Keratinocyte (primary cell): ENCODE measurements around the gene ACSL6. TPM values are rescaled to one million over a fixed set of nuclear protein-coding genes. Genes with fewer than 3 reads are reported as not detected.

Source experiments
- DNase-seq: peaks from one replicate; pipeline ENCODE4 v3.0.0-alpha.2; 2011; ENCODE audit warnings: low read depth, missing footprints, low spot score
- FAIRE-seq: peaks from 2 replicates; lab custom pipeline; 2011; peaks lifted over from hg19 to GRCh38; lab: Jason Lieb, UNC
- H2AFZ ChIP-seq: 2 replicates; pipeline ENCODE4 v1.6.0; 2012; ENCODE audit warnings: low read length, control low read depth, inconsistent platforms; ENCODE audit not compliant: control insufficient read depth
- H3K27ac ChIP-seq: 2 replicates; pipeline ENCODE4 v1.5.1; 2011; ENCODE audit warnings: low read length; ENCODE audit not compliant: control insufficient read depth, insufficient read depth
- H3K27me3 ChIP-seq: 3 replicates; pipeline ENCODE4 v1.6.0; 2011; ENCODE audit warnings: low read length; ENCODE audit not compliant: control insufficient read depth, insufficient read depth; ENCODE audit errors: extremely low read depth
- H3K36me3 ChIP-seq, 2 experiments: 2 replicates in 1 of 2; 3 replicates in 1 of 2; pipeline ENCODE4 v1.5.1; 2011; ENCODE audit warnings: low read length in 2 of 2, mild to moderate bottlenecking in 1 of 2; ENCODE audit not compliant: control insufficient read depth in 2 of 2, insufficient read depth in 2 of 2; ENCODE audit errors: extremely low read depth in 1 of 2
- H3K4me1 ChIP-seq: 3 replicates; pipeline ENCODE4 v1.5.1; 2011; ENCODE audit warnings: low read length; ENCODE audit not compliant: control insufficient read depth, insufficient read depth; ENCODE audit errors: extremely low read depth
- H3K4me2 ChIP-seq: 3 replicates; pipeline ENCODE4 v1.6.0; 2011; ENCODE audit warnings: low read depth, low read length; ENCODE audit not compliant: control insufficient read depth, insufficient read depth; ENCODE audit errors: extremely low read depth
- H3K4me3 ChIP-seq, 3 experiments: fragments of 200-600 bp in 1 of 3; sonication (generic) in 1 of 3; 2 replicates in 2 of 3; 3 replicates in 1 of 3; pipeline ENCODE4 v1.5.1; 2011 to 2016; ENCODE audit warnings: low read length in 3 of 3, mild to moderate bottlenecking in 3 of 3, control low read depth in 2 of 3, inconsistent platforms in 1 of 3, low read depth in 1 of 3, mixed read lengths in 1 of 3, mixed run types in 1 of 3, moderate library complexity in 1 of 3; ENCODE audit not compliant: control insufficient read depth in 2 of 3, insufficient read depth in 2 of 3; ENCODE audit errors: extremely low read depth in 1 of 3
- H3K79me2 ChIP-seq: 2 replicates; pipeline ENCODE4 v1.6.0; 2012; ENCODE audit warnings: low read length; ENCODE audit not compliant: control insufficient read depth, insufficient read depth
- H3K9ac ChIP-seq: 3 replicates; pipeline ENCODE4 v1.6.0; 2011; ENCODE audit warnings: low read length; ENCODE audit not compliant: control insufficient read depth, insufficient read depth; ENCODE audit errors: extremely low read depth
- H3K9me1 ChIP-seq: 3 replicates; pipeline ENCODE4 v1.6.0; 2011; ENCODE audit warnings: low read length; ENCODE audit not compliant: control insufficient read depth, insufficient read depth; ENCODE audit errors: extremely low read depth
- H3K9me3 ChIP-seq: 2 replicates; pipeline ENCODE4 v1.5.1; 2012; ENCODE audit warnings: low read depth, low read length; ENCODE audit not compliant: control insufficient read depth
- H4K20me1 ChIP-seq: 3 replicates; pipeline ENCODE4 v1.6.0; 2011; ENCODE audit warnings: low read length; ENCODE audit not compliant: control insufficient read depth, insufficient read depth; ENCODE audit errors: extremely low read depth
- CTCF ChIP-seq, 3 experiments: IDR thresholded peaks in 1 of 3; conservative IDR thresholded peaks in 1 of 3; optimal IDR thresholded peaks in 1 of 3; 2 replicates in 2 of 3; 3 replicates in 1 of 3; pipeline versions ENCODE3 to v1.5.1; 2011; ENCODE audit warnings: low read length in 3 of 3, mild to moderate bottlenecking in 3 of 3, moderate library complexity in 2 of 3, control low read depth in 1 of 3, inconsistent platforms in 1 of 3; ENCODE audit not compliant: insufficient read depth in 2 of 3; ENCODE audit errors: extremely low read depth in 1 of 3
- EZH2 ChIP-seq: IDR thresholded peaks from one replicate; pipeline ENCODE4 v1.6.1; 2012; ENCODE audit warnings: inconsistent platforms, mild to moderate bottlenecking, low read length, moderate library complexity
- dilution Hi-C: fragments of 300-500 bp; cut with MboI; formaldehyde crosslinking; loops from one replicate; pipeline ENCODE4 v1.7.0; 2020; ENCODE audit warnings: low sequenced_read_pairs; ENCODE audit not compliant: extremely low pct_ligation_motif_present
- polyA plus RNA-seq, 5 experiments: library from polyadenylated mRNA; depleted of rRNA in 3 of 5; stranded (reverse) in 3 of 5; stranded (forward) in 1 of 5; unstranded in 1 of 5; fragments of >200 nt; gene quantifications; 1 replicate in 1 of 5; 2 replicates in 3 of 5; 3 replicates in 1 of 5; pipeline versions ENCODE4 v1.2.1 to v1.2.3, GENCODE V29; 2011 to 2012; ENCODE audit warnings: missing spikeins in 2 of 5, low read depth in 1 of 5, low replicate concordance in 1 of 5

Gene ACSL6
- polyA plus RNA-seq, 1 donor (not counting 4 experiments of a cell fraction or from before 2014, with no cell fraction given) = 0.18 TPM

GRCh38 chr5:132027027-132027426 is 15.6 kb upstream of the ACSL6 start:
- H3K9me1 ChIP-seq = no peaks in the 10 kb centered on the region
- DNase-seq (no peak), FAIRE-seq (no peak)
- H2AFZ ChIP-seq = no peak overlapping the region
- H3K79me2 ChIP-seq = no peaks in the 10 kb centered on the region
- H3K9me3 ChIP-seq = no peaks in the 10 kb centered on the region
- H3K9ac ChIP-seq = no peak overlapping the region
- H3K36me3 ChIP-seq = no peaks in the 10 kb centered on the region
- H3K4me2 ChIP-seq = no peak overlapping the region
- no peak for TF ChIP-seq CTCF (optimal IDR thresholded peaks at IDR 0.05 in 1 of 3, IDR thresholded peaks at IDR 0.05 in 1 of 3, conservative IDR thresholded peaks at IDR 0.05 in 1 of 3; ENCODE audit: extremely low read depth in 1 of 3, insufficient read depth in 2 of 3, low read length in 3 of 3)
- no peak for TF ChIP-seq EZH2
- H3K27me3 ChIP-seq = peaks cover 17% of the 10 kb centered on the region
- no peak overlapping the region for H3K4me3 ChIP-seq
- peaks cover 2% of the 10 kb centered on the region for H4K20me1 ChIP-seq
- no peaks in the 10 kb centered on the region for H3K4me1 ChIP-seq
- dilution Hi-C loops = no loop called here
- no peak overlapping the region for H3K27ac ChIP-seq

GRCh38 chr5:132026516-132027008 is 15.1 kb upstream of the ACSL6 start:
- H3K36me3 ChIP-seq = no peaks in the 10 kb centered on the region
- dilution Hi-C loops = no loop called here
- no peaks in the 10 kb centered on the region for H3K9me3 ChIP-seq
- H3K4me2 ChIP-seq = no peak overlapping the region
- TF ChIP-seq EZH2 (no peak), CTCF (optimal IDR thresholded peaks at IDR 0.05 in 1 of 3, IDR thresholded peaks at IDR 0.05 in 1 of 3, conservative IDR thresholded peaks at IDR 0.05 in 1 of 3; ENCODE audit: extremely low read depth in 1 of 3, insufficient read depth in 2 of 3, low read length in 3 of 3) (no peak)
- H3K27me3 ChIP-seq = peaks cover 15% of the 10 kb centered on the region
- no peaks in the 10 kb centered on the region for H3K9me1 ChIP-seq
- peaks cover 2% of the 10 kb centered on the region for H4K20me1 ChIP-seq
- no peak overlapping the region for H3K4me3 ChIP-seq
- no peaks in the 10 kb centered on the region for H3K4me1 ChIP-seq
- H2AFZ ChIP-seq = no peak overlapping the region
- H3K79me2 ChIP-seq = no peaks in the 10 kb centered on the region
- no peak for DNase-seq
- no peak overlapping the region for H3K27ac ChIP-seq
- no peak overlapping the region for H3K9ac ChIP-seq
- no peak for FAIRE-seq
